AG09319 (cell line): ENCODE measurements around the gene KRTAP4-3.
"Not testable (repeated sequence)": the region's sequence is repeated elsewhere in the genome, so short reads cannot be mapped to it uniquely, and the experiment has no call there.

Experiments
- DNase-seq: peaks from one replicate; pipeline ENCODE4 v3.0.0-alpha.2; 2010; ENCODE audit warnings: low read depth; ENCODE audit errors: extremely low read depth
- CTCF ChIP-seq: IDR thresholded peaks from 2 replicates; pipeline ENCODE4 v1.5.1; 2011; ENCODE audit warnings: low read depth, mild to moderate bottlenecking, inconsistent platforms, low read length, moderate library complexity

Gene KRTAP4-3

GRCh38 chr17:41168121-41168520 is at the start of gene KRTAP4-3:
TSS of gene KRTAP4-3 (minus strand) at chr17:41168221. CDS start at chr17:41168172, 49 bp downstream.
- DNase-seq, result no peak
- TF ChIP-seq CTCF, result no peak

GRCh38 chr17:41215681-41216080 is 47.7 kb upstream of the KRTAP4-3 start:
- no peak for TF ChIP-seq CTCF
- DNase-seq, result no peak

GRCh38 chr17:41212524-41213169 is 44.6 kb upstream of the KRTAP4-3 start:
- DNase-seq, result no peak
- no peak for TF ChIP-seq CTCF

- peak; percentile 11 for DNase-seq
- TF ChIP-seq CTCF, result no peak
Measured at GRCh38 chr17:41211845-41212466, 43.9 kb upstream of the KRTAP4-3 start.

GRCh38 chr17:41199421-41200078 is 31.5 kb upstream of the KRTAP4-3 start:
- no peak for TF ChIP-seq CTCF
- DNase-seq, result no peak

GRCh38 chr17:41196068-41196467 is 28.0 kb upstream of the KRTAP4-3 start:
- TF ChIP-seq CTCF, result no peak
- no peak for DNase-seq

GRCh38 chr17:41190328-41190727 is 22.3 kb upstream of the KRTAP4-3 start:
- DNase-seq, result no peak
- TF ChIP-seq CTCF, result no peak

- DNase-seq, result not testable (repeated sequence)
Measured at GRCh38 chr17:41189837-41190318, 21.9 kb upstream of the KRTAP4-3 start, which contains the start of gene KRTAP9-1. TSS of gene KRTAP9-1 (plus strand) at chr17:41189887. CDS start at chr17:41189887, 0 bp downstream.
